AG09319 (cell line): Measurements from ENCODE around the gene CARD9.

Source experiments
- DNase-seq: peaks from one replicate; pipeline ENCODE4 v3.0.0-alpha.2; 2010; ENCODE audit warnings: low read depth; ENCODE audit errors: extremely low read depth
- CTCF ChIP-seq: IDR thresholded peaks from 2 replicates; pipeline ENCODE4 v1.5.1; 2011; ENCODE audit warnings: low read depth, mild to moderate bottlenecking, inconsistent platforms, low read length, moderate library complexity

The CARD9 gene

GRCh38 chr9:136378170-136379002 lies 4.9 kb upstream of the CARD9 start:
- TF ChIP-seq CTCF = no peak
- no peak for DNase-seq

- TF ChIP-seq CTCF = no peak
- no peak for DNase-seq
Measured at GRCh38 chr9:136377341-136378169, 4.1 kb upstream of the CARD9 start.

GRCh38 chr9:136376457-136376856 lies 3.0 kb upstream of the CARD9 start:
- no peak for TF ChIP-seq CTCF

GRCh38 chr9:136375096-136375495 lies 1.6 kb upstream of the CARD9 start:
- no peak for DNase-seq
- no peak for TF ChIP-seq CTCF

More at GRCh38 chr9:136376457-136376856, 3.0 kb upstream of the CARD9 start:
- no peak for DNase-seq

- TF ChIP-seq CTCF = no peak
- no peak for DNase-seq
Measured at GRCh38 chr9:136374183-136374575, 710 bp upstream of the CARD9 start.

GRCh38 chr9:136372561-136373299 lies 739 bp downstream of the CARD9 start:
- peak; percentile 52 for DNase-seq
- TF ChIP-seq CTCF = peak; percentile 30
